Activated CD4-positive, alpha-beta T cell treated with anti-CD3 and anti-CD28 coated beads for 48 hours (primary cell): Measurements from ENCODE around the gene RRAS.

Experiments
- DNase-seq: peaks from one replicate; pipeline ENCODE4 v3.0.0-alpha.2; 2020

Gene RRAS

DNA sequence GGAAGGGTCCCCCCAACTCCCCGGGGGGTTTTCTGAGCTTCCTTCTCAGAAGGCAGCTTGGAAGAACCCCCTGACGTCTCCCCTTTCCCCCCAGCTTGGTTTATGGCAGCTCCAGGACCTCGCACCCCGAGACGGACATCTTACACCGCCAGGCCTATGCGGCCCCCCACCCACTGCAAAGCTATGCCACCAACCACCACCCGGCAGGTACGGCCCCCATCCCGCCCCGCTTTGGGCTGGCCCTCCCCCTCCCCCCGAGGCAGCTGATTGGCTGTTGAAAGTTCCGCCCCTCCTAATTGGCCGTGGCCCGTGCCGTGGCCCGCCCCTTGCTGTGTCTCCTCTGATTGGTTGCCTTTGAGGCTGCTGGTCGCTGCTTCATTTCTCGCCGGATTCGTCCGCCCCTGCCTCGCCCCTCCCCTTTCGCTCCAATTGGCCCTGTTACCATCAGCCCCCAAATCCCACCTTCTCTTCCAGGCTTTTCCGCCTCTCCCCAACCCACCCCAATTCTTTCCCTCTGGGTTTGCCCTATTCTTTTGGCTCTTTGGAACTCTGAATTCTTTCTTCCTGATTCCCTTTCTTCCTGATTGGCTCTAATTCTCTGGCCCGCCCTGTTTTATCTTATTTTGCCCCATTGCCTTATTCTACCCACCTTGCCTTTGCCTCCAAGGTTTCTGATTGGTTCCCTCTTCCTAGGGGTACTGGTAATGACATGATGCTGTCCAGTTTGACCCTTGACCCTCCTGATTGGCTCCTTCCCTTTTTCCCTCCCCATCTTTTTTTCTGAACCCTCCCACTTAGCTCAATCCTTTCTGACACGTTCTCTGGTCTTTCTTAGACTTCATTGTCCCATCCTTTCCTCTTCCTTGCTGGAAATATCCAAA, 46.5 kb downstream of the RRAS start:
- peak; percentile 97 for DNase-seq

DNA sequence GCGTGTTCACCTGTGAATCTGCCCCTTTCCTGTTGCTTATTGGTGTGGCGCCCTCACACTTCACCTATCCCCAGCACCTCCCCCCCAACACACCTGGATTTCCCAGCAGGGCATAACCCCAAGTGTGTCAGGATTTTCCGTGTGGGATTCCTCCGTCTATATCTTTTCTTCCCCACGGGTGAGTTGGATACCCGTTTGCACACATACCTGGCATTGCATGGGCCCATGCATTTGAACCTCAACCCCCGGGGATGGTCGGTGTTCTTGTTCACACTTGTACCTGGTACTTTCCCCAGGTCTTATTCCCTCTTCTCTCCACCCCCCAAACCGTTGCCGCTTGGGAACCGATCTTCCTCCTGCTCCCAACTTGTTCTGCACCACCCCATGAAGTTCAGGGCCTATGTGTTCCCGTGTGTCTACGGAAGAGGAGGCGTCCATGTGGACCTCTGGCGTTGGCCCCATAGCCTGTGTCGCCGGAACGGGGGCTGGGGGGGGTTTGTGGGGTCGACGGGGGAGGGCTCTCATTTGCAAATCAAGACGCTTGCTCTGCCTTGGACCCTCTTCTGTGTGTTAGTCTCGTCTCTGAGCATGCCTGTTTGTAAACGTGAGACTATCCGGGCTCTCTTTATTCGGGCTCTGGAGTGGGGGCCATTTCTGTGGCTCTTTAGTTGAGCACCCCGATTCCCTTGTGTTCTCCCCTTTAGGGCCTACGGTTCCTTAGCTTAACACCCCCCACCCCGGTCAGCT, 47.3 kb downstream of the RRAS start:
- DNase-seq: peak; percentile 32

DNA sequence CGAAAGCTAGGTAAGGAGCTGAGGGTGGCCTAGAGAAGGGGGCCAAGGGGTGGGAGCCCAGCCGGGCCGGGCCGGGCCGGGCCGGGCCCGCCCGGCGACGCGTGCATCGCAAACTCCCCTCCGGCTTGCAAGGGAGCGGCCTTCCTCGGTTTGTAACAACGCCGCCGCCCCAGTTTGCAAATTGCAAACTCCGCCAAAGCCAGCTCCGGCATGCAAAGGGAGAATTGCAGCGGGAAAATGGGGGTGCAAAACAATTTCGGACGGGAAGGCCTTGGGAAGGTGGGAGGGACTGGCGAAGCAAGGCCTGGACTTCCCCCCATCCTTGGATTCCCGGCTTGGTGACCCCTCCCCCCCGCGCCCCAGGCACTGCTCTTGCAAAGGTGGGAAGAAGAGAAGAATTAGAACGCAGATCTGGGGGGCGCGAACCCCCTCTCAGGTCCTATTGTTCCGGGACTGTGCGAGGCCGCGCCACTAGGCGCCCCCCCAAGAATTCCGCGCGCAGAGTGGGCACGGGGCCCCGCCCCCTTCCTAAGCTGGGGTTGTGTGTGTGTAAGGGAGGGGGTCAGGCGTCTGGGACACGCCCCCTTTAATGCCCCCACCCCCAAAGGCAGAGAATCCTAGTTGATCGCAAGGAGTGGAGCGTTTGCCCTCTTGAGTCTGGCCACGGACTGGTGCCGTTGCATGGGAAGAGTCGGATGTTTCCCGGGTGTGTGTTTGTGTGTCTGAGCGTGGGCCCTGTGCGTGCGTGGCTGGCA, 48.0 kb downstream of the RRAS start:
- peak; percentile 71 for DNase-seq

DNA sequence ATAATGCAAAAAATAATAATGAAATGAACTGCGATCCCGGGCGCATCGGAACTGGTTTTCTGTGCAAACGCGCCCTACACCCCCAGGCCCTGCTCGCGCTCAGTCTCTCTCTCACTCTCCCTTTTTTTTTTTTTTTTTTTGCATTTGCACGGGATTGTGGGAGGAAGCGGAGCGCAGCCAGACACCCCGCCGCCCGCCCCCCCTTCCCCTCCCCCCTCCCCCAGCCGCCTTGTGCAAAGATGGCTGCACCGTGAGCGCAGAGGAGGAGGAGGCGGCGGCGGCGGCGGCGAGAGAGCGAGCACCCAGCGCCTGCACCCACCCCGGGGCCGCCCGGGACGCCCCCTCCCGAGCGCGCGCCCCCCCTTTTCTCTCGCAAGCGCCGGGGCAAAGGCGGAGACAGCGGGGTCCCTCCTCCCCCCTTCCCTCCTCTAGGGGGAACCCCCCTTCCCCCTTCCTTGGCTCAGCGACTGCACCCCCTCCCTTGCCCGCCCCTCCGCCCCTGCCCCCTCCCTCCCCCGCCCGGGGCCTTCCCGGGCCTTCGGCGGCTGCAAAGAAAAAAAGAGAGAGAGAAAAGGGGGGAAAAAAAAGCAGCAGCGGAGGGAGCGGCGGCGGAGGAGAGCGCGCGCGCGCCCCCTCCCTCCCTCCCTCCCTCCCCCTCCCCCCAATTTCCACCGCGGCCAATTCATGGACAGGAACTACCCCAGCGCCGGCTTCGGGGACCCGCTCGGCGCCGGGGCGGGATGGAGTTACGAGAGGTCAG, 48.8 kb downstream of the RRAS start, which contains the start of gene PRR12:
PRR12 (plus strand) TSS at position 212 of the 760 bp plus-strand sequence; CDS start at position 685, 473 bp downstream.
- peak; percentile 71 for DNase-seq

DNA sequence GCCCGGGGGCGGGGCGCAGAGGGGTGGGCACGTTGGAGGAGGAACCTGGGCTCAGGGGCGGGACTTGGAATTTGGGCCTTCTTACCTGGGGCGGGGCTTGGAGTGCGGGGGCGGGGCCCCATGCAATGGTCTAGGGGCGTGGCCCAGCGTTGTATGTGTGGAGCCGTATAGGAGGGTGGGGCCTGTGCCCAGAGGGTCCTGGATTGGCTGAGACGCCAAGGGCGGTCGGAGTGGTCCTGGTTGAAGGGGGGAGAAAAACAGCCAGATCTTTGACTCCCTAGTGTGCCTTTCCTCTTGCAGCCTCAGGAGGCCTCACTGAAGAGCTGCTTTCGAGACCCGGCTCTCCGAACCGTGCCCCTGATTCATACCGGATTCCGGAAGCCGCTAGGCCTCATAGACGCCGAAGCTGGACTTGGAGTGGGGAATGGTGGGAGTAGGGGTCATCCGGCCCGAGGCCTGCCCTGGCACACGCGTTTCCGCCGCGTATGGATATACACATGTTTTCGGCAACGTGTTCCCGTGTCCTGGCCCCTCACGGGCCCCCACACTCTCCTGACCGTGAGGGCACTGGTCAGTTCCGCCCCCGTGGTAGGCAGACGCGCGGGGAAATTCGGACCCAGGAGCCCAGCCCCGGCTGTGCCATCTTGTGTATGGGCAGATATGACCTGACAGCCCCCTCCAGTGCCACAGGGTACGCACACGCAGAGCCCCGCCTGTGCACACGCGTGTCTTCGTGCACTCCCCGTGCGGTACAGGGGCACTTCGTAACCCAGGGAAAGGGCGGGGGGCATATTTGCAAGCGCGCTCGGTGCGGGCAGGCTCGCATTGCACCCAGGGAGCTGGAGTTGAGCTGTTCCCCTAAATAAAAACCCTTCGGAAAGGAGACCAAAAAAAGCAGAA, 49.6 kb downstream of the RRAS start:
- DNase-seq: peak; percentile 96

DNA sequence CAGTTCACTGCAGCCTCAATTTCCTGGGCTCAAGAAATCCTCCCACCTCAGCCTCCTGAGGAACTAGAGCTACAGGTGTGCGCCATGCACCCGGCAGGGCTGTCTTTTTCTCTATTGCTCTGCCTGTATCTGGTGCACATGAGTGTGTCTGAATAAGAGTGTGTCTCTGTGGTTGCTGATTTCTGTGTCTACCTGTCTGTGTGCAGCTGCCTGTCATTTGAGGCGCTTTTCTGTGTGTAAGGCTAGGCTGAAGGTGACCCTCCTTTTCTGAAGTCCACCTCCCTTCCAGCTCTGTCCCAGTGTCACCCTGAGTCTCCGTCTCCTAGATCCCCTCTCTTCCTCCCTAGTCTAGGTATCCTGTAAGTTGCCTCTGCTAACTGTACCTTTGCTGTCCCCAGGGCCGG, 50.4 kb downstream of the RRAS start:
- no peak for DNase-seq

DNA sequence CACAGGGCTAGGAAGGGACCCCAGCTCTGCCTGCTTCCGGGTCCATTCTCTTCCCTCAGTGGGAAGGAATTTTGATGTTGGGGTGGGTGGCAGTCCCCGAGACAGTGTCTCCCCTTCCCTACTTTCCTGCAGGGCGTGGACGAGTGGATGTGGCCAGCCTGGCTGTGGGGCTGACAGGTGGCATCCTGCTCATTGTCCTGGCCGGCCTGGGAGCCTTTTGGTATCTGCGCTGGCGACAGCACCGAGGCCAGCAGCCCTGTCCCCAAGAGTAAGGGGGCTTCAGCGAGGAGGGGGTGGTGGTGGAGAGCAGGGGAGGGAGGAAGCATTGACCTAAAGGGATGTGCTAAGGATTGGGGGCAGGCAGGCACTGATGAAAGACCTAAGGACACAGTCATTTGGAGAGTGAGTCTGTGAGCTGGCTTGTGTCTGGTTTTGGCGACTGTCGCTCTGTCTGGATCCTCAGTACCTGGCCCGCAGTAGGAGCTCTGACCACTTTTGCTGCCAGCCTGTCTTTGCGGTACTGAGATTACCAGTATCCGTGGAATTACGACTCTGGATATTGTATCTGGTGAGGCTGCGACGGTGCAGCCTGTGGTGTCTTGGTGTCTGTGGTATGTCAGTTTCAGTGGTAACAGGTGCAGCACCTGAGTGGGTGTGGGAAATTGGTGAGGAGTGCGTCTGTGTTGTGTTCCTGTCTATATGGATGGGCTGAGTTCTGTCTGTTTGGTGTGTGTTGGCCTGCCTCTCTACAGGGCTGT, 51.4 kb downstream of the RRAS start:
- peak; percentile 75 for DNase-seq

DNA sequence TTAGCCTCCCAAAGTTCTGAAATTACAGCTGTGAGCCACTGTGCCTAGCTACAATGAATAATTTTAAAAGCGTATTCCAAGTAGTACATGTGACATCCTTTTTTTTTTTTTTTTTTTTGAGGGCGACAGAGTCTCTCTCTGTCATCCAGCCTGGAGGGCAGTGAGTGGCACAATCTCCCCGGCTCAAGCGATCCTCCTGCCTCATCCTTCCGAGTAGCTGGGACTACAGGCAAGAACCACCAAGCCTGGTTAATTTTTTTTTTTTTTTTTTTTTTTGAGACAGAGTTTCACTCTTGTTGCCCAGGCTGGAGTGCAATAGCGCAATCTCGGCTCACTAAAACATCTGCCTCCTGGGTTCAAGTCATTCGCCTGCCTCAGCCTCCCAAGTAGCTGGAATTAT, 52.7 kb downstream of the RRAS start:
- no peak for DNase-seq
